GM12878 (cell line): ENCODE data around the gene ADPRS.

Experiments used
- CHD1 ChIP-seq: IDR thresholded peaks from 2 replicates; pipeline ENCODE4 v1.6.1; 2012; ENCODE audit warnings: low read depth, low read length, improper control_type of control experiment
- CTCF ChIP-seq, 3 experiments: IDR thresholded peaks in 2 of 3; conservative IDR thresholded peaks in 1 of 3; 2 replicates each; pipeline ENCODE4 v1.5.1; 2011; ENCODE audit warnings: low read depth in 3 of 3, low read length in 3 of 3, mild to moderate bottlenecking in 3 of 3, control low read depth in 2 of 3, moderate library complexity in 2 of 3, inconsistent platforms in 1 of 3, mixed read lengths in 1 of 3; ENCODE audit not compliant: control insufficient read depth in 2 of 3, insufficient read depth in 1 of 3; ENCODE audit errors: extremely low read depth in 1 of 3
- NFIC ChIP-seq: IDR thresholded peaks from 2 replicates; pipeline ENCODE4 v1.6.1; 2012; ENCODE audit warnings: low read depth, mild to moderate bottlenecking, inconsistent platforms, low read length, moderate library complexity
- TF ChIP-seq, protein P1 (sequence below): IDR thresholded peaks from 2 replicates; pipeline ENCODE4 v1.6.1; 2012; ENCODE audit warnings: low read depth, low read length, improper control_type of control experiment

DNA sequence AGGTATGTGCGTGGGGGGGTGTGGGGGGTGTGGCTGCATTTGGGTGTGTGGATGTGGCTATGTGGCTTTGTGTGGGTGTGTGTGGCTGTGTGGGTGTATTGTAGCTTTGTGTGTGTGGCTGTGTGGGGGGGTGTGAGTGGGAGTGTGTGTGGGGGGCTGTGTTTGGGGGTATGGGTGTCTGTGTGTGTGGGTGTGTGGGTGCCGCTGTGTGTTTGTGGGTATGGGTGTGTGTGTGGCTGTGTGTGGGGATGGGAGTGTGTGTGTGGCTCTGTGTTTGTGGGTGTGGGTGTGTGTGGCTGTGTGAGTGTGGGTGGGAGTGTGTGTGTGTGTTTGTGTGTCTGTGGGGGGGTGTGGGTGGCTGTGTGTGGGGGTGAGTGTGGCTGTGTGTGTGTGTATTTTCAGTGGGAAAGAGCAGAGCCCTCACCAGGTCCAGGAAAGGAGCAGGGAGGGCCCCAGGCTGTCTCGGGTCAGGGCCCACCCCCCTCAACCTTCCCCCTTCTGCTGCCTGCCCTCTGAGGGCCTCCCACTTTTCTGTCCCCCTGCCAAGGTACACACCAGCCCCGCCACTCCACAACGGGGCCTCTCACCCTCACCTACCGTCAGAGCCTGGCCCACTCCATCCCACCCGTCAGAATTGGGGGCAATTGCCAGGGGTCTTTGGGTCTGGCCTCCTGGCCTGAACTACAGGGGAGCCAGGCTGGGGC, 38.3 kb downstream of the ADPRS start:
- TF ChIP-seq, protein P1, sequence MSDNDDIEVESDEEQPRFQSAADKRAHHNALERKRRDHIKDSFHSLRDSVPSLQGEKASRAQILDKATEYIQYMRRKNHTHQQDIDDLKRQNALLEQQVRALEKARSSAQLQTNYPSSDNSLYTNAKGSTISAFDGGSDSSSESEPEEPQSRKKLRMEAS = no peak
- TF ChIP-seq NFIC = no peak
- no peak for TF ChIP-seq CTCF (IDR thresholded peaks at IDR 0.05 in 2 of 3, conservative IDR thresholded peaks at IDR 0.05 in 1 of 3; ENCODE audit: control insufficient read depth in 2 of 3, extremely low read depth in 1 of 3, insufficient read depth in 1 of 3, low read depth in 3 of 3, low read length in 3 of 3)
- no peak for TF ChIP-seq CHD1
